ENCODE measurements around the gene ENKUR.

ENKUR gene

GRCh38 chr10:25015828-25016375, at the start of gene ENKUR:
Gene ENKUR, minus strand, starts transcription at chr10:25016158. Its CDS starts 222 bp downstream, at chr10:25015936.
- peak; percentile 87 for DNase-seq (ENCODE audit: low spot score)

DNA sequence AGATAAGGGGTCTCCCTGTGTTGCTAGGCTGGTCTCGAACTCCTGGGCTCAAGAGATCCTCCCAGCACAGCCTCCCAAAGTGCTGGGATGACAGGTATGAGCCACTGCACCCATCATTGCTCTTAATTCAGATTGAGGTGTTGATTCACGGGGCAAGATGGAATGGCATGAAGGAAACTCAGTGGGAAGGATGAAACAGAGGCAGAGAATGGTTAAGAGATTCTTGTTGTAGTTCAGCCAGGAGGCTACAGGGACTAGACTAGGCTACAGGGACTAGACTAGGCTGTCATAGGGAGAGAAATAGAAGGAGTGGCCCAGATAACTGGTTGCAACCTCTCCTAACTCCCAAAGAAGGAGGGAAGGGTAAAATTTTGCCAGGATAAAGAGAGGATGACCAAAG, 48.4 kb upstream of the ENKUR start:
- DNase-seq (ENCODE audit: low spot score), result no peak

DNA sequence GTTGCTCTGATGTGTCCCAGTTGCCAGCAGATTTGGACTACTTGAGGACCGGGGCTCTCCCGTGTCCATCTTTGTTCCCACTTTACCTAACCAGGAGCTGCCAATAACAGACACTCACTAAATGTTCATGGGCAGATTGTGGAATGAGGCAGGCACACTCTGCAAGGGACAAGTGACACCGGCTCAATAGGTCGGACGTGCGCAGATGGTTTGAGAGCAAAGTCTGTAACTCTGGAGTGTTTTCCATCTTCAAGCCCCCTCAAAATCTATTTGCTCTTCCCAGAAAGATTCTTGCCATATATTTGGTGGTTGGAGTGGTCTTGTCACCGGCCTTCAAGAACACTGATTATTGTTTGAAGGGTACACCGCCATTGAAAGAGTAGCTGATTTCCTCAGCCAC, 47.7 kb upstream of the ENKUR start:
- no peak for DNase-seq (ENCODE audit: low spot score)

- no peak for DNase-seq (ENCODE audit: low spot score)
These were observed 47.2 kb upstream of the ENKUR start for GRCh38 chr10:25063157-25063556.

DNA sequence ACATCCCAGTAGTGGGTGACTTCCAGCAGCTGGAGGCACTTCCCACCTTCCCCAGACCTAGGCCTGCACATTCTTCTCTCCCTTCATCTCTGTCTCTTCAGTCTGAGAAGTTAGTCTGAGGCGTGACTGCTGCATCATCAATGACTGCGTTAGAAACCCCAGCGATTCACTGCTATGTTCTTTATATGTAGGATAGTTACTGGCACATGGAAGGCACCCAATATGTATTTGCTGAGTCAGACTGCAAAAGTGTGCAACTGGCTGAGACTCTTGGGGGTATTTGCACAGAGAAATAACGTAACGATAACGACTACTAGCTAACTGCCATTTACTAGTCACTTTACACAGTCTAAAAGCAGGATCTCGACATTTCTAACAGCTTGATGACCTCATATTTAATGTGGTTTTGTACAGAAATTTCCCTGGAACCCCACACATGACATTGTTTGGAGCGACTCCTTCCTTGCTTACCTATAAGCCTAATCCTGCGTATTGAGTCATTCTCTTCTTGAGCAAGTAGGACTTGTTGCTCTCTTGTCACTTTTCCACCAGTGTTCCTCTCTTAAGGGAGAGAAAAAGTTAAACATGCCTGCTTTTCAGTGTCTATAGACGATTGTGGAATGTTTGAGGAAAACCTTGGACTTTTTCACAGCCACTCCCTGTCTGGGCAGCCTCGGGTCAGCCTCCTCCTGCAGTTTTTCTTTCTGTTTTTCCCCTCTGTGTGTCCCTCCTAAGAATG, 45.9 kb upstream of the ENKUR start:
- no peak for DNase-seq (ENCODE audit: low spot score)

DNA sequence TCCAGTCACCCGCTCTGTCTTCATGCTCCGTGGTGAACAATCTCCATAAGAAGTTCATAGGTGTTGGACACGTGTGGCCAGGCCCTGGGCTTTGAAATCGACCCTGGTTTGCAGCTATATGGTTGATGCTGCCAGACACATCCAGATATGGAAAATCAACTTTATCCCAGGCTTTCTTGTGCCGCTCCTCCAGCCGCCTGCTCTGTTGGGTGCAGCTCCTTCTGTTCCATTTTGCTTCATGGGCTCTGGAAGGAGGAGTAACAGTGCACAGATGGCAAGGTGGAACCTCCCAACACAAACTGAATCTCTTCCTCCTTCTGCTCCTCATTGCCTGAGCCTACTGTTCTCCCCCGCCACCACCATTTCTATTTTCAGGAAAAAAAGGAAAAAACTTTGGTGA, 45.2 kb upstream of the ENKUR start:
- no peak for DNase-seq (ENCODE audit: low spot score)

- DNase-seq (ENCODE audit: low spot score), result no peak
These were observed 44.0 kb upstream of the ENKUR start for GRCh38 chr10:25059990-25060389.

GRCh38 chr10:25057886-25058285, 41.9 kb upstream of the ENKUR start:
- no peak for DNase-seq (ENCODE audit: low spot score)

DNA sequence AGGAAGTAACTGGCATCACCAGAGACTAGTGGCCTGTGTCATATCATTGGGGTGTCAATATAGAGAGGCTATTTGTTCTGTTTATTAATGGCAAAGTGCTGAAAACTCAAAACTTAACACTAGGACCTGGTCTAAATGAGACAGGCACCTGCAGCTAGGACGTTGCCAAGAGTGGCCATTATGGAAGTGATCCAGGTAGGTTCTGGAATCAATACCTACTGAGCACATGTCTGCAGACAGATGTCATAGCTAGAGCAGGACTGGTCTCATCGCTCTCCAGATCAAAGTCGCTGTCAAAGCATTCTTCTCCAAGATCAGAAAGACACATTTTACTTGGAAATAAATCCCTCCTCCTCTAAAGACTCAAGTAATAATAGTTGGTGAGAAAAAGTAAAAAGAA, 40.8 kb upstream of the ENKUR start:
- DNase-seq (ENCODE audit: low spot score), result no peak

- DNase-seq (ENCODE audit: low spot score), result no peak
These were observed 36.1 kb upstream of the ENKUR start for GRCh38 chr10:25052012-25052411.

GRCh38 chr10:25050402-25050801, 34.4 kb upstream of the ENKUR start:
- no peak for DNase-seq (ENCODE audit: low spot score)

GRCh38 chr10:25049966-25050365, 34.0 kb upstream of the ENKUR start:
- no peak for DNase-seq (ENCODE audit: low spot score)

GRCh38 chr10:25048450-25048849, 32.5 kb upstream of the ENKUR start:
- no peak for DNase-seq (ENCODE audit: low spot score)

- no peak for DNase-seq (ENCODE audit: low spot score)
These were observed 31.8 kb upstream of the ENKUR start for GRCh38 chr10:25047591-25048301.

- DNase-seq (ENCODE audit: low spot score), result no peak
These were observed 31.1 kb upstream of the ENKUR start for GRCh38 chr10:25047088-25047487.

DNA sequence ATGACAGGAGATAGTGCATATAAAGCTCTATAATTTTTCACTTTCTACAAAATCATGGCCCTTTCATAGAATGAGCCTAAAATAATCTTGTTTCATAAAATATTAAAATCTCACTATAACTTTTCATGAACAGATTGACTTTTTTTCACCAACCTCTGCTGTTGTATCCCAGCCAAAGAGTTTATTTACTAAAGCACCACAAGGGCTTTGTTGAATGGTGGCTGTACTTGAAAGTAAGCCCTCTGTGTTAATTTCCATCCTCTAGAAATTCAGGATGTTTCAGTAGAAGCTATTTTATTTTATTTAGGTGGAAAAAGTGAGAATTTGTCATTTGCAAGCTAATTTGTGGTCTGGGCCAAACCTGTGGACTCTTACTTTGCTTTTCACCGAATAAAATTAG, 30.7 kb upstream of the ENKUR start:
- no peak for DNase-seq (ENCODE audit: low spot score)

GRCh38 chr10:25039531-25039930, 23.6 kb upstream of the ENKUR start:
- no peak for DNase-seq (ENCODE audit: low spot score)

GRCh38 chr10:25038325-25038724, 22.4 kb upstream of the ENKUR start:
- DNase-seq (ENCODE audit: low spot score), result no peak

DNA sequence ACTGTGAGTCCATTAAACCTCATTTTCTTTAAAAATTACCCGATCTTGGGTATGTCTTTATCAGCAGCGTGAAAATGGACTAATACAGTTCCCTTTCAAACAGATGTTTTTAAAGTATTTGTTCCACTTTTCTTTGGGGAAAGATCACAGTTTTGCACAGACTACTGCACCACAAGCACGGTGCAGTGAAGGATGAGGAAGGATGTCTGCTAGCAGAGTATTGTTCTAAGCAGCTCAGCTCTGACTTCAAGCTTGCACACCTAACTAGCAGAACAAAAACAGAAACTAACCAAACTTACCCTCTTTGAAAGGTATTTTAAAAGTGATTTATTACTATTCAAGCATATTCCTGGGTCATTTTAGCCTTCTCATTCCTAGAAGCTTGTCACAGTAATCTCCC, 20.4 kb upstream of the ENKUR start:
- no peak for DNase-seq (ENCODE audit: low spot score)

DNA sequence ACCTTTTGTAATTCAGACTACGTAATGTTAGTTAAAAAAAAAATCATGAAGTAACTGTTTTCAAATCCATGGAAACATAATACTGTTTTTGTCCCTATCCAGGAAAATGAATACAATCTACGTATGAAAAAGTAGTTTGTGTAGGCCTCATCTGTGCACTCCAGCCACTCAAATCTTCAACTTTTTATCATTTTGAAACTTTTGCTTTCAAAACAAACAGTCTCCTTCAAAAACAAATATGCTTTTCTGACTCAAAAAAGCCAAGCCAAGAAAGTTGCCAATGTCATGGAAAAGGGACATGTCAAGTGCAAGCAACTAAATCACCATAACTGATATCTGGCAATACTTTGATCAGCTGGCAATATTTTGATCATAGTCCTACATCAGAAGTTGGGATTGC, 13.6 kb upstream of the ENKUR start:
- no peak for DNase-seq (ENCODE audit: low spot score)

- DNase-seq (ENCODE audit: low spot score), result no peak
These were observed 12.8 kb upstream of the ENKUR start for GRCh38 chr10:25028711-25029110.

DNA sequence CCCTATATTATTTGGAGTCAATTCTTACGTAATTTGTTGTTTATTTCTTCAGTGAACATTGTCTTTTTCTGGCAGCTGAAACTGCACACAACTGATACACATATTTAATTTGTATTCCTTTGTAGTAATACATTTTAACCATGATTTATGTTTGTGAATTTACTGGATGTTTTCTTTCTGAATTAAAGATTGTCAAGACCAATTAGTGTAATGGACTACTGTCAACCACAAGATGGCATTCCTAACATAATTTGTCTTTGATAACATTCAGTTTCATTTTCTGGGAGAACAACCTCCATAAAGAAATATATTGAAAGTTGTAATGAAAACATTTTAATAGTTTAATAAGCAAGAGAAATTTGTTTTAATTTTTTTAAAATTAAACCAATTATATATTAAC, 10.5 kb upstream of the ENKUR start:
- DNase-seq (ENCODE audit: low spot score), result no peak

DNA sequence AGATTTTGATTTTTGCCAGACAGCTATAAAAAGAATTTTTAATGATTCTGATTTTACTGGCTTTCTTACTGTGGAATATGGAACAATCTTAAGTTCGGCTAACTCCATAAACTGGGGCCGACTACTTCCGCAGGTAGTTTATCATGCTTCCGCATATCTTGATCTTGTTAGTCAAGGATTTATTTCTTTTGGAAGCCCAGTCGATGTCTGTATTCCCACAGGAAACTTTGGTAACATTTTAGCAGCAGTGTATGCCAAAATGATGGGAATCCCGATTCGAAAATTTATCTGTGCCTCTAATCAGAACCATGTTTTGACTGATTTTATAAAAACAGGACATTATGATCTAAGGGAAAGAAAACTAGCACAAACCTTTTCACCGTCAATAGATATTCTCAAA, 8.6 kb upstream of the ENKUR start:
- no peak for DNase-seq (ENCODE audit: low spot score)

GRCh38 chr10:25023278-25023677, 7.3 kb upstream of the ENKUR start:
- DNase-seq (ENCODE audit: low spot score), result no peak

Measured in hematopoietic multipotent progenitor cell treated with erythropoietin and hydrocortisone succinate and interleukin-3 and kit ligand, for 15 days (in vitro differentiated cells).